CD4-positive, alpha-beta T cell treated with Interleukin-10 for 1 hour (primary cell): ENCODE data around the gene CNGB1.
"Not testable (repeated sequence)": the region's sequence is repeated elsewhere in the genome, so short reads cannot be mapped to it uniquely, and the experiment has no call there.

ENCODE experiments used
- DNase-seq: peaks from one replicate; pipeline ENCODE4 v3.0.0-alpha.2; 2020

CNGB1 gene

DNA sequence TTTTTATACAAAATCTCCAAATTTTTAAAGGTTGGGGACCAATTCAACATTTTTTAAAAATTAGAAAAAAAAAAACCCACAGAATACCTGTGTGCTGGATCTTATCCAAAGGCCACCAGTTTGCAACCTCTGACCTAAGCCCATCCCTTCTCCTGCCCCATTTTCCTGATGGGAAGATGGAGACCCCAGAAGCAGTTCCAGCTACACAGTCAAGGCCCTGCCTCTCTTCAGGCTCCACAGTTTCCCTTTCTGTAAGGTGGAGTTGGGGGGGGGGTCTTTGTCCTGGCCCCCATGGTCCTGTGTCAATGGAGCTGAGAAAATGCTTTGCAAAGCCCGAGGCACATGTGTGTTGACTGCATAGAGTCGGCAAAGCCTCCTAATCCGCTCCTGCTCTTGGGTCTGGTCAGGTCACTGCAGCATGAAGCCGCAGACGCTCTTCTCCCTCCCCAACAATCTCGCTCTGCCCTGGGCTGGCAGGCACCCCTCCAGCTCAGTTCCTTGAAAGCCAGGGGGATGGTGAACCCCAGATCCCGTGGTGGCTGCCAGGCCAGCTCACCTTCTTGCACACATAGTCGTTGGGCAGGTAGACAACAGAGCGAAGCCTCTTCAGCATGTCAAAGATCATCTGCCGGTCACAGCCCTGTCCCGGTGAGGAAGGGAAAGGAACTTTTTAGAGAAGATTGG lies 70.0 kb downstream of the CNGB1 start:
- no peak for DNase-seq

DNA sequence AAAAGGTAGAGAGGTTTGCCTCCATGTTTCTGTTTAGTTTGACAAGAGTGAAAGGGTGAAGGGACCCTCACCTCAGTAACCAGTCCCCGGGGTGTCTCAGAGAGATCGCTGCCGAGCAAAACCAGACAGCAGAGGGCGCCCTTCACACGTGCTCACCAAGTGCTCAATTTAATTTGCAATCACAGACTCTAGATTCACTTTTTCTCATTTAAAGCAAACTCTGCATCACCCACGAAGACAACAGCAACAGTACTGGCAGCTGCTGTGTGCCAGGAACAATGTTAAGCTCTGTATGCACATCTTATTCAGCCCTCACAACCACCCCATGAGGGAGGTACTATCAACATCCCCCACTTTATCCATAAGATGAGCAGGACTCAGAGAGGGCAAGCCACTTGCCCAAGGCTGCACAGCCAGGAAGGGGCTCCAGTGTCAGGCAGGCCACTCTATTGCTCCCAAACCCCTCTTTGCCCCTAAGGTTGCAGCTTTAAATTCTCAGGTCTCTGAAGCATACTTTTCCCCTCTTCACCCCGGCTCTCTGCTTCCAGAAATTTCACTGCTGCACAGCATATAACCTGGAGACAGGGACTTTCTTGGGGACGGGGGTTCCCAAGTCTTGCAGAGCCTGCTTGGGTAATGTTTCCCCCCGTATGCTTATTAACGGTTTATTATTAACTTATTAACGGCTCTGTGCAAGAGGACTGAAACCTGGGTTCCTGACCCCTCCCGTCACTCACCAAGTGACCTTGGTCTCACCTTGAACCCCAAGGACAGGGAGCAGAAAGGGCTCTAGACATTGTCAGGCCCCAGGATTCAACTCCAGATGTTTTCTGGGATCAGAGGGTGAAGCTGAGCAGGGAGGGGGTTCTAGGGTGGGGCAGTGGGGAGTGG lies 70.9 kb downstream of the CNGB1 start:
- peak; percentile 82 for DNase-seq

DNA sequence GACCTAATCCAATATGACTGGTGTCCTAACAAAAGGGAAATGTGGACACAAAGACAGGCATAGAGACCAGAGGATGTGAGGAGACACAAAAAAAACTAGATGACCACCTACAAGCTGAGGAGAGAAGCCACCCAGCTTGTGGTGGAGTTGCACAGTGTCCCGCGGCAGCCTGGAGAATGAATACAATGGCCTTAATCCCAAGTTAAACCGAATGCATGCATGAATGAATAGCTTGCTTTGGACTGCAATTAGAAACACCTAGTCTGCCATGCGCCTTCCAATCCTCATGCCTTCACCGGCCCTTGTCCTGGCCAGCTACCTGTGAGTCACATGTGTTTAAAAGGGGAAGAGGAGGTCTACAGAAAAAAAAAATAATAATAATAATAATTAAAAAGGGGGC lies 72.0 kb downstream of the CNGB1 start:
- DNase-seq, result no peak

DNA sequence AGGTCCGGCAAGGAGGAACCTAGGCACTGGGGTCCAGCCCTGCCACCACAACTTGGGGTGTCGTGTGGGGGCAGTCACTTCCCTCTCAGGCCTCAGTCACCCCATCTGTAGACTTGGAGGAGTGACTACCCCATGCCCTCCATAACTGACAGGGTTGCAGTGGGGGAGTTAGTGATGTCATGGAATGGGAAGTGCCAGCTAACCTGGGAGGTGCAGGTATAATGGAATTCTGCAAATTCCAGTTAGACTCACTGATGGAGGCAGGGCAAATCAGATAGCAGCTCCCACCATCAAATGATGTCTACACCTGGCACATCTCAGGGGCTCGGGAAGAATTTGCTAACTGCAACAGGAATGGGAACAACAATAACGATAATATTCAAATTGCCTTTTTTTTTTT lies 72.9 kb downstream of the CNGB1 start:
- no peak for DNase-seq

DNA sequence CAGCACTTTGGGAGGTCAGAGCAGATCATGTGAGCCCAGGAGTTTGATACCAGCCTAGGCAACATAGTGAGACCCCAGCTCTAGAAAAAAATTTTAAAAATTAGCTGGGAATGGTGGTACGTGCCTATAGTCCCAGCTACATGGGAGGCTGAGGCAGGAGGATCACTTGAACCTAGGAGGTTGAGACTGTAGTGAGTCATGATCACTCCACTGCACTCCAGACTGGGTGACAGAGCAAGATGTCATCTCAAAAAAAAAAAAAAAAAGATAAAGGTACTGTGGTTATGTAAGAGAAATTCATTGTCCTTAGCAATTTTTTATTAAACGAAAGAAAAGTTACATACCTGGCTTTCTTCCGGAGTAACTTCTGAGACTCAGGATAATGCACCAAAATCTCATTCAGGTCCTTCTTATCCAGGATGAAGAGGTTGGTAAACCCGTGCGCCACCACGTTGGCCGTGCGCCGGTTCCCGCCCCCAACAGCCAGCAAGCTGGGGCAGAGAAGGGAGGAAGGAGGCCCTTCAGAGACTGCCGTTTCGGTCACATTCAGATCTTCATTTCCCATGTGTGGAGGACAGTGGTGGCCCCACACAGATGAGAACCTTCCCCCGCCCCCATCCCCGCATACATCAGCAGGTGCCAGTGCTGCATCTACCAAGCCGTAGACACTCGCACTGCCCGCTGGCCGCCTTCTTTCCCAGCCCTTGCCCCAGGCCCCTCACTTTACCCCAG lies 73.7 kb downstream of the CNGB1 start:
- DNase-seq, result no peak

DNA sequence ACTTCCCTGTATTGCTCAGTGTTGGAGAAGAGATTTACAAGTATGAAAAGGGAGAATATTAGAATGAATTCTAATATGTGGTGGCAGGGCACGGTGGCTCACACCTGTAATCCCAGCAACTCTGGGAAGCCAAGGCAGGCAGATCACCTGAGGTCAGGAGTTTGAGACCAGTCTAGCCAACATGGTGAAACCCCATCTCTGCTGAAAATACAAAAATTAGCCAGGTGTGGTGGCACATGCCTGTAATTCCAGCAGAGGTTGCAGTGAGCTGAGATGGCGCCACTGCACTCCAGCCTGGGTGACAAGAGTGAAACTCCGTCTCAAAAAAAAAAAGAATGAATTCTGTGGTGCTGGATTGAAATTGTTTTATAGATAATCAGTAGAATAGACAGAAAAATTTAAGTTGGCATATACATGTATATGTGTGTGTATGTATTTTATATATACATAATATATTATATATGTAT lies 75.8 kb downstream of the CNGB1 start:
- not testable (repeated sequence) for DNase-seq

DNA sequence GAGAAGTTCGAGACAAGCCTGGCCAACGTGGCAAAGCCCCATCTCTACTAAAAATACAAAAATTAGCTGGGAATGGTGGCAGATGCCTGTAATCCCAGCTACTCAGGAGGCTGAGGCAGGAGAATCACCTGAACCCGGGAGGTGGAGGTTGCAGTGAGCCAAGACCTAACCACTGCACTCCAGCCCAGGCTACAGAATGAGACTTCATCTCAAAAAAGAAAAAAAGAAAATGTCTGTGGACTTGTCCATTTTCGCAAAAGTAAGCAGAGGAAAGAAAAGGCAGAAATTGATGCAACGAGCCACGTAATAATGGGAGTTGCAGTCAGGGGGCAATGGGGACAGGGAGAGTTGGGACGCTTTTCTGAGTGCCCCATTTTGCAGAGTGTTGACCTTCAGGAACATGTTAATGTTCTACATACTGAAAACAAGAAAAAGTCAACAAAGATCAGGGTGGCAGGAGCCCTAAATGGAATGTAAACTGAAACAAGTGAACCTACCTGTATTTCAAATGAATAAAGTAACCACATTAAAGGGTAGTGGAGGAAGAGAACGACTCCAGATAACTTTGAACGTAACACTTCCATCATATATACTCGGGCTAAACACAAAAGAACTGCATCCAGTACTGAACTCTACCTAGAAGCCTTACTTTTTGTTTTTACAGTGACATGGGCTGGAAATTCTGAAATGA lies 76.4 kb downstream of the CNGB1 start:
- no peak for DNase-seq

DNA sequence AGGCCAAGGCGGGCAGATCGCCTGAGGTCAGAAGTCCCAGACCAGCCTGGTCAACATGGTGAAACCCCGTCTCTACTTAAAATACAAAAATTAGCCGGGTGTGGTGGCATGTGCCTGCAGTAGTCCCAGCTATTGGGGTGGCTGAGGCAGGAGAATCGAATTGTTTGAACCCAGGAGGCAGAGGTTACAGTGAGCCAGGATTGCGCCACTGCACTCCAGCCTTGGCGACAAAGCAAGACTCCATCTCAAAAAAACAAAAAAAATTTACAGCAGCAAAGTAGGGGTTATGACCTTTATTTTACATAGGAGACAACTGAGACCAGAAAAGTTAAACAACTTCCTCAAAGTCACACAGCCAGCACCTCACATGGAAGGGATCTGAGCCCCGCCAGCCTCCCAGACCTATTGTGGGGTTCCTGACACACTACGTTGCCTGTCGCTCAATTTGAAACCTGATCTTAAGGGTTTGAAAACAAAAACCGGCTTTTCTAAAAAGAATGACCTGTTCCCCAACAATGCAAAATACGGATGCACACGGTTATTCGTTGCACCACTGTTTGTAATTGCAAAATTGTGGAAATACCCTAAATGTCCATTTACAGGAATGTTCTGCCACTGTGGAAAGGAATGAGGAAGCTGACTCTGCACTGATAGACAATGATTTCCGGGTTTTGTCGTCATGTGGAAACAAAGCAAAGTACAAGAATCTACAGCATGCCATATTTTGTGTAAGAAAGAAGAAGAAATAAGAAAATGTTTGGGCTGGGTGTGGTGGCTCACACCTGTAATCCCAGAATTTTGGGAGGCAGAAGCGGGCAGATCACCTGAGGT lies 77.2 kb downstream of the CNGB1 start:
- peak; percentile 30 for DNase-seq

DNA sequence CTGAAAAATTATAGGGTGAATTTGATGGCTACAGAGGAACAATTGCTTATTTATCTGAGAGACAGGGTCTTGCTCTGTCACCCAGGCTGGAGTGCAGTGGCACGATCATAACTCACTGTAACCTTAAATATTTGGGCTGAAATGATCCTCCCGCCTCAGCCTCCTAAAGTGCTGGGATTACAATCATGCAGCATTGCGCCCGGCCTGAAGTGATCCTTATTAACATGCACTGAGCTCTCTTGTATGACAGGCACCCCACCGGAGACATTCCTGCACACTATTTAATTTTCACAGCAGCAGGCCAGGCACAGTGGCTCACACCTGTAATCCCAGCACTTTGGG lies 77.7 kb downstream of the CNGB1 start:
- DNase-seq, result no peak

DNA sequence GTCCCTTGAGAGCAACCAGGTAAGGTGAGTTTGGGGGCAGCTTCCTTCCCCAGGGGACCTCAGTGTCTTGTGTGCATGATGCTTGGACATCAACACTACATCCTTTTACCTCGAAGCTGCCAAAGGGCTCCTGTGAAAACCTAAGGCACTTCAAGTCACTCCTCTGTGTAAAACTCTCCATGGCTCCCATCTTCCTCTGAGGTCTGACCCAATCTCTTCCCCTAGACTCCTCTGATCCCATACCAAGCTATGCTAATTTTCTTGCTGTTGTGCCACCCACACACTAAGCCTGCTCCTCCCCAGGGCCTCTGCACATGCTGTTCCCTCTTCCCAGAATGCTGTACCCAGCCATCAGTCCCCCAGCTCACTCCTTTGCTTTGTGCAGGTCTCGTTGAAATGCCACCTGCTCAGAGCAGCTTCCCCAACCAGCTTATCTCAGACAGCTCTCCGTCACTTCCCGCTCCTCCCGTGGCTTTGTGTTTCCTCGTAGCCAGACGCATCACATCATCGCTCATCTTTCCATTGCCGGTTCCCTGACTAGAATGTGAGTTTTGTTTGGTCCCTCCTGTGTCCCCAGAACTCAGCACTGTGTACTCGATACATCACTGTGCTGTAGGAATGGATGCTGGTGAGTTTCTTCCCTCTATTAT lies 78.4 kb downstream of the CNGB1 start:
- DNase-seq, result peak; percentile 10

DNA sequence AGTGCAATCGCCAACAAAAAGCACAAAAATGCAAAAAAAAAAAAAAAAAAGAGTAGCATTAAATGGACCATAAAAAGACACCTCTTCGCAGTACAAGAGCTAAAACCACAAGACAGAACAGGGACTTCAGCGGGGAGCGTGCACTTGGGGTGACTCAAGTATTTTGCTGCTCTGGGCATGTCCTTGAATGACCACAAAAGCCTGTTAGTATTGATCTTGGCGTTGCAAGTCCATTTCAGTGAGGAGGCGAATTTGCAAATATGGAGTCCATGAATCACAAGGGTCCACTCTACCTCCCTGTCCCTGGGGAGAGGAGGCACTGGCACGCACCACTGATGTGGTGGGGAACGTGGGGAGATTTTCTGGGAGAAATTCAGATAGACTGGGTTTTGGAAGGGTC lies 78.9 kb downstream of the CNGB1 start:
- no peak for DNase-seq

DNA sequence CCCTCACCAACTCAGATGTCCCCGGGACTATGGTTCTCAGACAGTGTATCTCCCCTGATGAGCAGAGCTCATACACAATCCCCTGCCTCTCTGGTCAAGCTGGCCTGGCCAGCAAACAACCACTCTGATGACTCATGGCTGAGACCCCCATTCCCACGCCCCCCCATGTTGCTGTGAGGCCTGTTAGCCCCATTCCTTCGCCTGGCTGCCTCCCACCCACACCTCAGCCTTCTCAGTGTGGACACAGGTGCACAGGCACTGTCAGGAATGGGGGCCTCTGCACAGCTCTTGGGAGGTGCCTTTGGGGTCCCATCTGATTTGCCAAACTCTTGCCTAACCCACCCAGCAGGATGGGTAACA lies 80.2 kb downstream of the CNGB1 start:
- DNase-seq, result no peak

DNA sequence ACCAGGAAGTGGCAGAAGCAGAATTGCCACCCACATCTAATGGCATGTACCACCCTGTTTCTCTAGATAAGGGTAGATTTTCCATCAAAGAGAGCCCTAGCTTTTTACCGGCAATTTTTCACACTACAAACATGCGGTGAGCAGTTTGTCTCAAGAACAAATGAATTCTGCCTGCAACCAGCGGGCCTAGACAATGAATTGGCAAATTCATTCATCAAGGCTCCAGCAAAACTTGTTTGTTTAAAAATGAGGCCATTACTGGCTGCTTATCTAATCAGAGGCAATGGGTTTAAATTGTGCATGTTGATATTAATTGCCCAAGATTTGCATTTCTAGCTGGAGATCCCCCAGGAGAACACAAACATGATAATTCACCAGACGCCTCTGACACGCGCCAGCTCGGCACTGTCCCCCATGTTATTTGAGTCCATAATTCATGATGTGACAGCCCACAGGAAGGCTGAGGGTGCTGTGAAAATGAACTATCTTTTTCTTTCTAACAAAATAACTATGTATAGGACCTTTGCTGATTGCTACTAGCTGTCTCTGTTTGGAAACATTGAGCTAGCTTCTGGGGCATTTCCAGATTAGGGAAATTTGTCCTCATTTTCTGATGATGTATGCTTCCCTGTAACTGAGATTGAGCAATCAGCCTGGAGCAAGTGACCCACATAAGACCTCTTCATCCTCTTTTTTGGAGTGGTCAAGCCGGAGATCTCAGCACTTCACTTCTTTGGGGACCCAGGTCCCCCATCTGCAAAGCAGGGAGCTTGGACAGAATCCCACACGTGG lies 80.8 kb downstream of the CNGB1 start:
- DNase-seq, result no peak

DNA sequence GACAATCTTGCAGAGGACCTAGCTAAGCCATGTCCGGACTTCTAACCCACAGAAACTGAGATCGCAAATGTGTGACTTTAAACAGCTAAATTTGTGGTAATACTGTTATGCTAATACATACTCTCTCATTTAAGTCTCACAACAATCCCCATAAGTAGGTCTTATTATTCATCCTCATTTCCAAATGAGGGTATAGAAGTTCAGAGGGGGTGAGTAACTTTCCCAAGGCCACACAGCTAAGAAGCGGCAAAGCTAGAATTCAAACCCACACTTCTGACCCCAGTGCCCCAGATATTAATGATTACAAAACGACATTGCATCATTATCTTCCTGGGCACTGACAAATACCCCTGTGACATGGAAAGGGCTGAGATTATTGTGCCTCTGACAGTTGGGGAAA lies 81.4 kb downstream of the CNGB1 start:
- no peak for DNase-seq

DNA sequence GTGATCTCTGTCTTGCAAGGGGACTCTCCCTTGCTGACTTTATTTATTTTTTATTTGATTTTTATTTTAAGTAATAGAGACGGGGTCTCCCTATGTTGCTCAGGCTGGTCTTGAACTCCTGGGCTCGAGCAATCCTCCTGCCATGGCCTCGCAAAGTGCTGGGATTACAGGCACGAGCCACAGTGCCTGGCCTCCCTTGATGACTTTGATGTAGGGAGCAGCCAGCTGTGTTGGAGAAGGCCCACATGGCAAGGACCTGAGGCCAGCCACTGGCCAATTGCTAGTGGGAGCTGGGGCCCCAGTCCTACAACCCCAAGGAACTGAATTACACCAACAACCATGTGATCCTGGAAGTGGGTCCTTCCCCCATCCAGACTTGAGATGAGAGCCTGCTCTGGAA lies 81.8 kb downstream of the CNGB1 start:
- no peak for DNase-seq

DNA sequence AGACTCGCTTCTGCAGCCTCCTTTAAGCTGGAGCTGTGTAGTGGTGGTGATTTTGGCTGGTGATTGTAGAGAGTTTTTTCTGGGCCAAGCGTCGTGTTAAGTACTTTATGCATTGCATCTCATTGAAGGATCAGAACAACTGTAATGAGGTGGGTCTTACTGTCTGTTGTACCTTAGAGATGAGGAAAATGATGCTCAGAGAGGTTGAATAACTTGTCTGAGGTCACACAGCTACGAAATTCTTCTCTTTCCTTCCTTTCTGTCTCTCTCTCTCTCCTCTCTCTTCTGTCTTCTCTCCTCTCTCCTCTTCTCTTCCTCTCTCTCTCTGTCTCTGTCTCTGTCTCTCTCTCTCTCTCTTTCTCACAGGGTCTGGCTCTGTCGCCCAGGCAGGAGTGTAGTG lies 82.8 kb downstream of the CNGB1 start:
- DNase-seq, result no peak

DNA sequence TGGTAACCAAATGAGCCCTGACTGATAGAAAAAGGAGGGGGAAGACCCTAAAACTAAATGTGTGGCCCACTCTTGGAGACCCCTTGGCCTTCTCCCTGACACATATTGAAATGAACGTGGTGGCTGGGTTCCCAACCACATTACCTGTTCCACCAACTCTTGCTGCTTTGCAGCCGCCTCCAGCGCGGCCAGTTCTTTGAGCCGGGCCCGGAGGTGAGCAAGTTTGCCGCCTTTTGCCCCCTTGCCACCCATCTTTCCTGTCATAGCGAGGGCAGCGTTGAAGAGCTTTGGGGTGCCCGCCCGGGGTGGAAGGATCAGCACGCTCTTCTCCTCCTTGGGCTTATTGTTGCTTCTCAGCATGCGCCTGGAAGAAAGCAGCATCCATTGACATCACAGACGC lies 83.2 kb downstream of the CNGB1 start:
- DNase-seq, result no peak

DNA sequence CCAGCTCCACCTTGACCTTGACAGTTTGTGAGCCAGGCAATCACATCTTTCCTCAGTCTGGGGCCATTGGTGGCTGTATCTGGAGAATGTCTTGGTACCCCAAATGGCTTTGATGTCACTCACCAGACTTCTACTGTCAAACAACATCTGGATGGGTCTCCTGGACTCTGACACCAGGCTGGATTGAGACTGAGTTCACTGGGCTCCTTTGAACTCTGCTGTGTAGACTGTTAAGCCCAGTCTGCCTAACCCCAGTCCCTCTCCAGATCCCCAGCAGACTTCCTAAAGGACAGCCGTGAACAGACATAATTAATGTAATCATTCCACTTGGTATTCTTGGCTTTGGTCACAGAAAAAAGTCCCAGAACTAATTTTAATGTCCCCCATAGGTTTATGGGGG lies 84.5 kb downstream of the CNGB1 start:
- no peak for DNase-seq

DNA sequence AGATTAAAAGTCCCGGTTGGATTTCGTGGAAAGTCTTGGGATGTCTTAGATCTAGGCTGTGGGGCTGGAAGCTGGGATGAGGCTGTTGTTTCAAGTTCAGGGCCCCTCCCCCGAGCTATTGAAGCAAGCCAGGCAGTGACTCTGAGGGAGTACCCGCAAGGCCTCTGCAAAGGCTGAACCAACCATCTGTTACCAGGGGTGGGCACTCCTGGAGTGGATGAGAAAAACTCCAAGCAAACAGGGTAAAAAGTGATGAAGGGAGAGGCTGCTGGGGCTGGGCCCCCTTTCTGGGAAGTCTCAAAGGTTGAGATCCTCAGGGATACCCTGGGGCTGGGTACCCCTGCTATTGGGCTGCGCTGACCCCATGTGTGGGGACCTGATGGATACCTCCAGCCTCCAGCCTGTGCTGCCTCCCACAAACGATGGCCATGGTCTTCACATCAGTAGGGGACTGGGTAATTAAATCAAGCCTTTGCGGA lies 86.2 kb downstream of the CNGB1 start:
- no peak for DNase-seq

DNA sequence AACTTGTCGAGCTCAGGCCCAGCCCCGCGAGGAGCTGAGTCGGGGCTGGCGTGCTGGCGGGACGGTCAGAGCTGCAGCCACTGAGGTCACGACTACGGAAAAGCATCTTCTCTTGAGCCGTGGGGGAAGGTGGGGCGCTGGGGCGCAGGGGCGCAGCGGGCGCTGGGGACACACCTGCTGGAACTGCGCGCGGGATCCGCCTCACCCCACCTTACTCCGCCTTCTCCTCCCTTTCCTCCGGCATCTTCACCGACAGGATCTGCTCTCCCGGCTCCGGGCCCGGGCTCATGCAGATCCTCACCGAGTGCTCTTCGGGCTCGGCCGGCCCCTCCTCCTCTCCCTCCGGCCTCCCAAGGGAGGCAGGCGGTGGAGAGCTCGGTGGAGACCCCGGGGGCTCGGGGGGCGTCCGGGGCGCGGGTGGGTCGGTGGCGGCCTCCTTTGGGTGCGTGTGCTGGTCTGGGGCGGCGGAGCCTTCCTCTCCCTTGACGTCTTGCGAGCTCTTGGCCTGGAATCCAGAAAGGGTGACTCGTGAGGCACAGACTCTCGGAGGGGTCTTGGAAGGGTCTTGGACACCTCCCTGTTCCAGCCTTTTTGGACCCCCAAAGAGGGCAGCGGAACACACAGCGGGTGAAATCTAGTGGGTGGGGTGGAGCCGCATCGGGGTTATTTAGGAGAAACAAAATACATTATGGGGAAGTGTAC lies 86.8 kb downstream of the CNGB1 start:
- DNase-seq, result no peak
